OCI-LY1 (cell line): ENCODE measurements around the gene CIC.

Source experiments
- H2AFZ ChIP-seq: fragments of 200-600 bp; sonication (generic), shearing (Covaris generic); 2 replicates; pipeline ENCODE4 v1.6.0; 2014; ENCODE audit warnings: antibody characterized with exemption, mild to moderate bottlenecking, low read length
- H3F3A ChIP-seq: fragments of 200-600 bp; sonication (generic), shearing (Covaris generic); 2 replicates; pipeline ENCODE4 v1.6.0; 2014; ENCODE audit warnings: mild to moderate bottlenecking, antibody characterized with exemption, low read length, moderate library complexity; ENCODE audit not compliant: insufficient read depth
- H3K27ac ChIP-seq: fragments of 200-600 bp; sonication (generic); 2 replicates; pipeline ENCODE4 v1.5.1; 2014; ENCODE audit warnings: low read length, mixed run types, mild to moderate bottlenecking, low read depth; ENCODE audit not compliant: poor library complexity, severe bottlenecking
- H3K27me3 ChIP-seq: fragments of 200-600 bp; sonication (generic); 2 replicates; pipeline ENCODE4 v1.6.0; 2014; ENCODE audit warnings: antibody characterized with exemption, mild to moderate bottlenecking, low read length, moderate library complexity; ENCODE audit not compliant: insufficient read depth
- H3K36me3 ChIP-seq: fragments of 200-600 bp; sonication (generic); 2 replicates; pipeline ENCODE4 v1.6.1; 2014; ENCODE audit warnings: mild to moderate bottlenecking, antibody characterized with exemption, low read length, moderate library complexity, mixed read lengths; ENCODE audit not compliant: insufficient read depth
- H3K4me1 ChIP-seq: fragments of 200-600 bp; sonication (generic); 2 replicates; pipeline ENCODE4 v1.5.1; 2014; ENCODE audit warnings: mild to moderate bottlenecking, low read length, moderate library complexity; ENCODE audit not compliant: insufficient read depth, severe bottlenecking
- H3K4me2 ChIP-seq: fragments of 200-600 bp; sonication (generic), shearing (Covaris generic); 2 replicates; pipeline ENCODE4 v1.6.1; 2014; ENCODE audit warnings: low read length
- H3K4me3 ChIP-seq: fragments of 200-600 bp; sonication (generic); 2 replicates; pipeline ENCODE4 v1.5.1; 2014; ENCODE audit warnings: low read length, low read depth, mild to moderate bottlenecking, mixed read lengths; ENCODE audit not compliant: poor library complexity, severe bottlenecking
- H3K79me2 ChIP-seq: fragments of 200-600 bp; shearing (Covaris generic); 2 replicates; pipeline ENCODE4 v1.6.1; 2016; ENCODE audit warnings: mixed run types, low read length, mixed read lengths; ENCODE audit not compliant: insufficient read depth
- H3K9ac ChIP-seq: fragments of 200-600 bp; sonication (generic), shearing (Covaris generic); 2 replicates; pipeline ENCODE4 v1.6.1; 2014; ENCODE audit warnings: mild to moderate bottlenecking, low read length, mixed read lengths
- H3K9me2 ChIP-seq: fragments of 200-600 bp; sonication (generic), shearing (Covaris generic); 2 replicates; pipeline ENCODE4 v1.6.1; 2014; ENCODE audit warnings: low read depth, mild to moderate bottlenecking, low read length, mixed read lengths
- H3K9me3 ChIP-seq: fragments of 200-600 bp; shearing (Covaris generic); 2 replicates; pipeline ENCODE4 v1.6.1; 2014; ENCODE audit warnings: low read length, mixed read lengths
- H4K20me1 ChIP-seq: fragments of 200-600 bp; sonication (generic), shearing (Covaris generic); 2 replicates; pipeline ENCODE4 v1.6.0; 2016; ENCODE audit warnings: mild to moderate bottlenecking, low read length; ENCODE audit not compliant: insufficient read depth
- CTCF ChIP-seq: fragments of 200-600 bp; sonication (generic), shearing (Covaris generic); IDR thresholded peaks from 2 replicates; pipeline ENCODE4 v1.5.1; 2017; ENCODE audit warnings: mild to moderate bottlenecking, antibody characterized with exemption, low read length, moderate library complexity, mixed read lengths
- EZH2 ChIP-seq: fragments of 200-600 bp; sonication (generic), shearing (Covaris generic); IDR thresholded peaks from 2 replicates; pipeline ENCODE4 v1.8.0; 2017; ENCODE audit warnings: borderline replicate concordance, mixed run types, mild to moderate bottlenecking, antibody characterized with exemption, low read length, moderate library complexity, mixed read lengths

CIC gene

GRCh38 chr19:42248270-42249148 lies 20.5 kb upstream of the CIC start:
- Histone ChIP-seq H3K9me2 (no peaks in the 10 kb centered on the region), H3K4me3 (no peak overlapping the region), H3K4me2 (no peak overlapping the region), H3K4me1 (peaks cover 32% of the 10 kb centered on the region), H3K27me3 (no peaks in the 10 kb centered on the region), H3K27ac (no peak overlapping the region), H2AFZ (no peak overlapping the region), H4K20me1 (no peaks in the 10 kb centered on the region), H3K36me3 (peaks cover 18% of the 10 kb centered on the region; the same call in 1 of the 2 replicates), H3K9ac (no peak overlapping the region), H3K79me2 (0 out of 2 replicates have a peak, but pooled peaks cover 8% of the 10 kb centered on the region), H3K9me3 (no peaks in the 10 kb centered on the region), H3F3A (no peaks in the 10 kb centered on the region)
- TF ChIP-seq EZH2 (no peak), CTCF (no peak)

DNA sequence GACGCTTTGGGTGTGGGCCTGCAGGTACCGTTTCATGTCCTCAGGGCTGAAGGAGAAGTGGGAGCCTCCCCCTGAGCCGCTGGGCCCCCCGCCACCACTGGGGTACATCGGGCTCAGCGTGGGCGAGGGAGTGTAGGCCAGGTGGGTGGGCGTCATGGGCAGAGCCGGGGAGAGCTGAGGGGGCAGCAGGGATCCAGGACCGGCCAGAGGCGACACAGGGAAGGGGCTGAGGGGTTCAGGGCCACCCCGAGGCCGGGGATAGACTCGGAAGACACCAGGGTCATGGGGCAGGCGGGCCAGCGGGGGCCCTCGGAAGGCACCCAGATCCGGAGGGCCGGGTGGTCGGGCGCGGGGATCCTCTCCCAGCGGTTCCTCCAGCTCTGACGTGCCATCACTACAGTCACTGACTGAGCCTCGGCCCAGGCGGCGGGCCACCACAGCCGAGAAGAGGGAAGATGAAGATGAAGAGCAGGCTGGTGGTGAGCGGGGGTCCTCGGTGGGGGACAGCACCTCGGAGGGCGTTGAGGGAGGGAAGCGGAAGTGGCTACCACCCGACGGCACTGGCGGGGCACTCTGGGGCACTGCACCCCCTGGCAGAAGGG lies 19.8 kb upstream of the CIC start:
- Histone ChIP-seq H3K4me1 (peaks cover 32% of the 10 kb centered on the region), H4K20me1 (no peaks in the 10 kb centered on the region)

GRCh38 chr19:42249769-42250168 lies 19.3 kb upstream of the CIC start:
- H2AFZ ChIP-seq: no peak overlapping the region
- no peaks in the 10 kb centered on the region for H3K9me2 ChIP-seq
- TF ChIP-seq EZH2: no peak
- TF ChIP-seq CTCF: no peak
- no peak overlapping the region for H3K9ac ChIP-seq
- H3K4me3 ChIP-seq: no peak overlapping the region
- peak overlapping the region; percentile 46 for H3K27ac ChIP-seq
- H3F3A ChIP-seq: no peaks in the 10 kb centered on the region
- H4K20me1 ChIP-seq: no peaks in the 10 kb centered on the region
- H3K36me3 ChIP-seq: peaks cover 18% of the 10 kb centered on the region; the same call in 1 of the 2 replicates
- no peaks in the 10 kb centered on the region for H3K9me3 ChIP-seq
- peaks cover 31% of the 10 kb centered on the region for H3K4me1 ChIP-seq
- H3K27me3 ChIP-seq: no peaks in the 10 kb centered on the region
- H3K4me2 ChIP-seq: no peak overlapping the region
- H3K79me2 ChIP-seq: 0 out of 2 replicates have a peak, but pooled peaks cover 8% of the 10 kb centered on the region

More for the DNA sequence above, 19.8 kb upstream of the CIC start:
- no peak overlapping the region for H3K4me3 ChIP-seq
- H3F3A ChIP-seq: no peaks in the 10 kb centered on the region
- no peak overlapping the region for H3K27ac ChIP-seq
- H3K27me3 ChIP-seq: no peaks in the 10 kb centered on the region
- H2AFZ ChIP-seq: no peak overlapping the region
- no peaks in the 10 kb centered on the region for H3K9me2 ChIP-seq
- TF ChIP-seq CTCF (no peak), EZH2 (no peak)
- H3K4me2 ChIP-seq: no peak overlapping the region
- H3K36me3 ChIP-seq: peaks cover 18% of the 10 kb centered on the region; the same call in 1 of the 2 replicates
- H3K79me2 ChIP-seq: 0 out of 2 replicates have a peak, but pooled peaks cover 8% of the 10 kb centered on the region
- no peaks in the 10 kb centered on the region for H3K9me3 ChIP-seq
- H3K9ac ChIP-seq: no peak overlapping the region
